T1000 (cell line): ENCODE measurements around the gene MAFB.

Experiments used
- DNase-seq: peaks from one replicate; lab custom pipeline; 2025; ENCODE audit warnings: mixed read lengths; lab: John Stamatoyannopoulos, UW

MAFB gene

GRCh38 chr20:40657526-40657925, 31.5 kb downstream of the MAFB start:
- no peak for DNase-seq

DNA sequence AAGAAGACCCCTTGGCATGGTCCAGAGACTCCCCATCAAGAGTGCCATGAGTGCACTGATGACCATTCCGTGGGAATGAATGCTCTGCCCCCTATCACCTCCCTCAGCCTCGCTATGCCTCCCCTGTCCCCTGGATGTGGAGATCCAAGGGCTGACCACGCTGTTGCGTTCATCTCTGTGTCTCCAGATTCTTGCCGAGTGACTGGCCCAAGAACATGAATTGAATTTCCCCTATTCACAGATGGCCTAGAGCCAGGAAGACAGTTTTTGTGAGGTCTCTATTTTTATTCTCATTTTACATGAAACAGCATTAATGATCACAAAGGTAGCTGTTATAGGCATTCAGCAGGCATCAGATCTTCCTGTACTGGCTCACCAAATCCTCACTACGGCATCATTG, 33.6 kb downstream of the MAFB start:
- no peak for DNase-seq

- DNase-seq, result no peak
These were observed 34.2 kb downstream of the MAFB start for GRCh38 chr20:40654876-40655275.

- no peak for DNase-seq
These were observed 36.5 kb downstream of the MAFB start for GRCh38 chr20:40652441-40652987.

GRCh38 chr20:40651151-40651550, 37.9 kb downstream of the MAFB start:
- DNase-seq, result no peak

DNA sequence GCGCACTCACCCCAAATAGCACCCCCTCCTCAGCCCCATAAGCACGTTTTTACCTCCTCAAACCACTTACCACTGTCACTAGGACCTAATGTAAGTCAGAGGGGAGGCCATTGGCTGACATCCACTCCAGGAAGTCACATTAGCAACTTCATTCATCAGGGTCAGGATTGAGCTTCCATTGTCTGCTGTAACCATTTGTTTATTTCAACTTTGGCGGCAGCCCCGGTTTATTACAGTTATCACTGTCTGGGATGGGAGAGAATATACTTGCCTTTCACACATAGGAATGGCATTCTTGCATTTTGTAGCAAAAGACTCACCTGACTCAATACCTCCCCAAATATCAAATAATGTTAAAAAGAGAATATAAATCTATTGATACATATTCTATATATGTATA, 38.3 kb downstream of the MAFB start:
- no peak for DNase-seq

DNA sequence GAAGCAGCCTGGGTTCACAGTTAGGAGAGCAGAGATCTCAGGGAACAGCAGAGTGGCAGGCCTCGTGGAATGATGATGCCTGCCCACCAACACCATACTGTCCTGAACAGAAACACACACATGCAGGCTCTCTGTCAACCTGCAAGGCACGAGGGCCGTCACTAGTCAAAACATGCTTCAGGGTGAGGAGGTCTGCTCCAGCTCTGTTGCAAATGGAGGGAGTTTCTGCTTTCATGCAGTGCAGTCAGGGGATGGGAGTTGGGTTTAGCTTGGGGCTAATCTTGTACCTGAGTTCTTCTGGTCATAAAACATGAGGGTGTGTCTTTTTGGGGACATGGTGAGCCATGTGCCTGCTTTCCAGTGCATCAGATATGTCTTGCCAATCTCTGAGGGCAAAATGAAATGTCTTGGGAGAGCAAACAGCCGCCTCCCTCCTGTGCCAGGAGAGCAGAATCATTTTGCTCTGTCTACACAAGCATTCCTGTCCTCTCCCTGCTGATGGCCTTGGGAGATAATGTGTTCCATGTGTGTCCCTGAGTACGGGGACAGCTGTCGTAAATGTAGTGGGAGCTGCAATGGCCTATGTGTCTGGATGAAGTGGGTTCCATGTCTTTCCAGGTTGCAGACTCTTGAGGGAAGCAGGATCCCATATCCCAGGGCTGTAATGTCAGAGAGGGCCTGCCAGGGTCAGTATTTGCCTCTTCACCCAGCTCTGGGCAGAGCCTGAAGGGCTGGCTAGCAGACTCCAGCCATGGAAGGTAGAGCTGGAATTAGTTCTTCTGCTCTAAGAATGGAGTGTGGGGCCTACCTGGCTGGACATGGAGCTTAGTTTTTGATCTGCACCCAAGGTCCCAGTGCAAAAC, 40.6 kb downstream of the MAFB start:
- DNase-seq, result no peak

DNA sequence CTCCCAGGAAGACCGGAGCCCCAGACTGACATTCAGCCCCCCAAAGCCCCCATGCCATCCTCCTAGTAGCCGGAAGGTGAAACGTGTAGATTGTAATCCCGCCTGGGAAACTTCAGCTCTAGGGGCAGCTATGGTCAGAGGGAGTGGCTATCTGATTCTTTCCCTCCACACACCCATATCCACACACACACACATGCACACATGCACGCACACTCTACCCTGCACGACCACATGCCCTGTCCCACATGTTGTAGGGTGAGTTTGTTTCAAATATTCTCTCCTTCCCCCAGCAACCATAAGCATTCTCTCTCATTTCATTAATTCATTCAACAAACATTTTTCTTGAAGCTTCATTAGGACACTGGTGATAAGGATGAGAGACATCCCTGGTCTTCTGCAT, 42.2 kb downstream of the MAFB start:
- no peak for DNase-seq

DNA sequence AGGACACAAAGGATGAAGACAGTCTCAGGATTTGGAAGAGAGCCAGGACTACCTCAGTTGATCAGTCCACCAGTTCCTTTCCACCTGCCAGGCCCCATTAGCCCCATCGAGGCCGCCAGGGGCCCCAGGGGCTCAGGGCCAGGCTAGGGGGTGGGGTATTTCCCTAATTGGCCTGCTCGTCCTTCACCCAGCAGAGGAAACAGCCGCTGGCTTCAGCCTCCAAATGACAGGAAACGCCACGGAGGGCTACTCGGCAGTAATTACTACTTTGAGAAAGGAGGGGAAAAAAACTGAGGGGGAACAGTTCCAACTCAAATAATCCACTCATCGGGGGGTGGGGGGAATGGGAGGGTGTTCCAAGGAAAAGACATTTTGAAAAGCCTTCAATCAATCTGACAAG, 42.7 kb downstream of the MAFB start:
- no peak for DNase-seq

DNA sequence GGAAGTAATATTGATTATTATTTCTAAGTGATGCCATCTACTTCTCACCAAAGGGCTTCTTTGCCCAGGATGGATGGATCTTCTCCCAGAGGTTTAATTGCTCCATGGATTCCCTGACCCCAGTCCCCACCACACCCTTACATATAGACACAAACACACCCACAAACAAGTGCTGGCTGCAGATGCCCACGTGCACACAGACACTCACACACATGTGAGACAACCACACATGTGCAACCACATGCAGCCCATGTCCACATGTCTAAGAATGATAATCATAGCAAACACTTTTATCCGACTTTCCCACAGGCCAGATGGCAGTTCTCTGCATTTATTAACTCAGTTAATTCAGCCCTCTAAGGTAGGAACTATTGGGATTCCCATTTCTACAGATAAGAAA, 44.2 kb downstream of the MAFB start:
- DNase-seq, result no peak

DNA sequence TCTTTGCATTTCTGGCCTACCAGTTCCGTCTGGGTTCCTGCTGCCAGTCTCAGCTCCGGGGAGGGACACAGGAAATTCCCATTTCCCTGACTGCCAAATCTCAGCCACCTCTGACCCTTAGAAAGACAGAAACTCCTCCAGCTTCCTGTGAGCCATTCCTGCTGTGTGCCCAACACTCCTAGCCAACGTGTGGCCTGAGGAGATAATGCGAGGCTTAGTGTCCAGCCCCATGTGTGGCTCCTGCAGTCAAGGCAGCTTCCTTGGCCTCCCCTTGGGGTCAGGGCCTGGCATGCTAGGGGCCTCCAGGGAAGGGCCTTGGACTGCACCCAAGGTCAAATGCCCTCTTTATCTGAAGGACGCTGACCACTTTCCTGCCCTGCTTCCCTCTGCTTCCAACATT, 45.1 kb downstream of the MAFB start:
- DNase-seq, result no peak

DNA sequence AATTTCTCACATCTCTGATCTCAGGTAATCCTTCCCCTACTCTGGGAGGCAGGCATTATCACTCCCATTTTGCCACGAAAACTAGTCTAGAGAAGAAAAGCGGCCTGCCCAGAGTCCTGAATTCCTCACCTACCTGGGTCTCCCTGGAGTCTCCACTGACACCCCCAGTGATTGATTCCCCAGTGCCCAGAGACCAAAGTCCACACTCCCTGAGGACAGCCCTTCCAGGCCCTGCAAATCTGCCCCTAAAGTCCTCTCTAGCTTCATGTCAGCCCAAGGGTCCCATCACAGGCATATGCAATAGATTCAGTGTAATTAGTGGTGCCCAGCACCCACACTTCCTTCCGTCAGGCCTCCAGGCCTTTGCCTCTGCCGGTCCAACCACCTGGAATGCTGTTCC, 47.2 kb downstream of the MAFB start:
- no peak for DNase-seq

GRCh38 chr20:40641202-40641601, 47.8 kb downstream of the MAFB start:
- DNase-seq, result no peak

DNA sequence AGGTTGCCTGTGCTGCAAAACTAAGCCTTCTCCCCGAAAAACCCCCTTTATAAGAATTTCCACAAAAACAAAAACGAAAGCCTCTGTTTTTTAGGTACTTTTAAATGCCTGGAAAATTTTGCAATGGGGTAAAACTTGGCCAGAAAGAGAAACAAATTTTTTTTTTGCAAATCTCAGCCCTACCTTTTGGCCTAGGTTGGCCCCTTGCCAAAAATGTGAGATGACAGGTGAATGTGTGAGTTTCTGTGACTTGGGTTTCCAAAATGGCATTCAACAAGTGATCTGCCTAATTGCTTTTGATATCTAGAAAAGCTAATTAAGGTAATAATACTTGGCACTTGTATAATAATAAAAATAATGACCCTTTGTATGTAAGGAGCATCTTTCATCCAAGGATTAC, 48.4 kb downstream of the MAFB start:
- DNase-seq, result no peak

DNA sequence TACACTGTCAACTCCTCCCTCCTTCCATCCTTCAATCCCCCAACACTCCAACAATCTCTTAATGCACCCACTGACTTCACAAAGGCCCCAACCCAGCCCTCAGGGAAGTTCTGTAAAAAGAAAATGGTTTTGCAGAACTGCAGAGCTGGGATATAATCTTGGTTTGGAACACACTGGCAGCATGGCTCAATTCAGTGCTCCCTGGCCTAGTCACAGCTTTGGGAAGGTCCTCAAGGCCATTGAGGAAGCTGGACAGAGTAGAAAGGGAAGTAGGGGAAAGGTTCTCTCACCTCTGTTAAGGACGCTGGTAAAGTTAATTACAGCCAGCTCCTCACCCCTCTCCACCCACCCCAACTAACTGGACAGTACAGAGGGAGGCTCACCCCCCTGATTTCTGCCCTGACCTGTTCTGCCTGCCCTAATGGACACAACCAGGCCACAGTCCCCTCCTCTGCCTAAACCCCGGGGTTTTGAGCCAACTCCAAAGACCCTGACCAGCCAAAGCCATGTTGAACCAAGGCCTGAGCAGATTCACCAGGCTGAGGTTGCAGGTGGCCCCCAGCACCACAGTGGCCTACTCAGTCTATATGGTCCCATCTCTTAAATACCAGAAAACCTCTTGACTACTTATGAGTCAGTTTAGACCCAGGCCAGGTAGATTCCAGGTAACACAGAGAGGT, 49.2 kb downstream of the MAFB start:
- no peak for DNase-seq

DNA sequence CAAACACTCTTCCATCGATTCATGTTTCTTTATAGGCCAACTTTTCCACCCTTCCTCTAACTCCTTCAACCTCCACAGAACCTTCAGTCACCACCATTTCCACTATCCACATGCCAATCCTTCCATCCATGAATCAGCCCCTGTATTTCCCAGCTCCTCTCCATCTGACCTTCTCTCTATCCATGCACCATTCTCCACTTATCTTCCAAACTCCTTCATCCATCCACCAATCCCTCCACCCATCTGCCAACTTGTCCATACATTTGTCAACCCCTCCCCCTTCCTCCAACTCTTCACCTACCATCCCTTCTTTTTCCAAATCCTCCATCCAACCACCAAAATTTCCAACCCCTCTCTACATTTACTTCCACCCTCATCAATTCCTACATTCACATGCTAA, 49.9 kb downstream of the MAFB start:
- DNase-seq, result no peak

GRCh38 chr20:40638414-40638813, 50.6 kb downstream of the MAFB start:
- no peak for DNase-seq

GRCh38 chr20:40637176-40637575, 51.9 kb downstream of the MAFB start:
- DNase-seq, result no peak

DNA sequence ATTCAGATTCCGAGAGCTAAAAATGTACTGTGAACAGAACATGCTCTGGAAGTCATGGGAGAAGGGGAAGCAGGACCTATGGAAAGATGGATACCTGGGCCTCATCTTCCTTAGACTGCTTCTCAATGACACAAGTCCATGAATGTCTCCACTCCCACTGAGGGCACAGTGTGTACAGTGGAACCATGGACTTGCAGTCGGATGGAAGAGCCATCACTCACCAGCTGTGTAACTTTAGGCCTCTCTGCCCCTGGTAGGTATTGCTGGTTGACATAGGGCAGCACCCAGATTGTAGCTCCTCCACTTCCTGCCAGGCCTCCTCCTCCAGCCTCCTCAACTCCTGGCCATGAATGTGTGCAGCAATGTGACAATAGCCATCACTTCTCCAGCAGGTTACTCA, 52.5 kb downstream of the MAFB start:
- DNase-seq, result no peak

DNA sequence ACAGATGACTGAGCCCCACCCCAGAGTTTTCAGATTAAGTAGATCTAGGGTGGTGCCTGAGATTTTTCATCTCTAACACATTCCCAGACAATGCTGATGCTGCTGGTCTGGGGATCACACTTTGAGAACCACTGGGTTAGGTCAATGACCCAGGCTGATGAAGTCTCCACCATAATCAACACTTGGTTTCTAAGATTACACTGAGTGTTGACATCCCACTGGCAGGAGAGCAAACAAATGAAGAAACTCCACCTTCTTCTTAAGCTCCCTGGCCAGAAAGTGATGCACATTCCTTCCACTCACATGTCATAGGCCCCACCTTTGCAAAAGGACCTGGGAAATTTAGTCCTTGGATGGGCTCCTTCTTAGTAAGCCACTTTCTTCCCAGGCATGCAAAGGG, 53.1 kb downstream of the MAFB start:
- DNase-seq, result no peak
